GM12865 (cell line): ENCODE results near the gene NPM1.

ENCODE experiments used
- DNase-seq: peaks from one replicate; pipeline ENCODE4 v3.0.0; 2010; ENCODE audit warnings: low read depth
- H3K4me3 ChIP-seq: 2 replicates; pipeline ENCODE4 v1.5.1; 2011; ENCODE audit warnings: mild to moderate bottlenecking, low read depth, low read length, control low read depth
- TF ChIP-seq, protein P1 (sequence below): IDR thresholded peaks from 2 replicates; pipeline ENCODE4 v1.5.1; 2011; ENCODE audit warnings: low read length, control low read depth, low read depth, inconsistent platforms; ENCODE audit not compliant: insufficient read depth; ENCODE audit errors: missing control alignments

NPM1 gene

DNA sequence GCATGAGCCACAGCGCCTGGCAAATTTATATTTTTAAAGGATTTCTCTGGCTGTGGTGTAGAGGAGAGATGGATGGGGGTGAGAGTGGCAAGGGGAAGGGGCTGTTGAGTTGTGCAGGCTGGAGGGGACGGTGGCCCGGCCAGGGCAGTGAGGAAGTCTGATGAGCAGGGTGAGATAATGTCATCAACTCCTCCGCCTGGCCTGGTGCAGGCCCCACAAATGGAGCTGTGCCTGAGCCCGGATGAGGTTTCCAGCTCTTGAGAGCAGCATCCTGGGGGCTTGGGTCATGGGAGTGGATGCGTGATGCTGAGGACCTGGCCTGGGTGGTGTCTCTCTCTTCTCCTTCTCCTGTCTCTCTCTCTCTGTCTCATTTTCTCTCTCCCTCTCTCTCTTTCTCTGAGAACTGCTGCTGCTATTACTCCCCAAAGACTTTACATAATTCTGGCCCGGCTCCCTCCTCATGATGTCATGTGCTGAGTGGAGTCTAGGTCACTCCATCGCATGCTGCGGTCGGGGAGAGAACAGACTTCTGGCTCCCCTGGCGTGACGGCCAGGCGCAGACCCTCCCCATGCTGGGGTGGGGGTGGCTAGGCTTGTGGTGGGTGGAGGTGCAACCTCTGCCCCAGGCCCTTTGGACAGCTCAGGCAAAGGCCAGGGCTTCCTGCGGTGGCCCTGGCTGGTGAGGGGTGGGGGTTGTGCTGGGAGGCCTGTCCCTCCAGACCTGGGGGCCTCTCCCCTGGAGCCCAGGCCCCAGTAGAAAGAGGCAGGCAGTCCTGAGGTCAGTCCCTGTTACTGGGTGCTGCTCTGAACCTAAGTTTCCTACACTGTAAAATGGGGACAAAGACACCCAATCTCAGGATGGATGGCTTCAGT is 58.2 kb downstream of the NPM1 start:
- H3K4me3 ChIP-seq, result no peak overlapping the region
- TF ChIP-seq, protein P1, sequence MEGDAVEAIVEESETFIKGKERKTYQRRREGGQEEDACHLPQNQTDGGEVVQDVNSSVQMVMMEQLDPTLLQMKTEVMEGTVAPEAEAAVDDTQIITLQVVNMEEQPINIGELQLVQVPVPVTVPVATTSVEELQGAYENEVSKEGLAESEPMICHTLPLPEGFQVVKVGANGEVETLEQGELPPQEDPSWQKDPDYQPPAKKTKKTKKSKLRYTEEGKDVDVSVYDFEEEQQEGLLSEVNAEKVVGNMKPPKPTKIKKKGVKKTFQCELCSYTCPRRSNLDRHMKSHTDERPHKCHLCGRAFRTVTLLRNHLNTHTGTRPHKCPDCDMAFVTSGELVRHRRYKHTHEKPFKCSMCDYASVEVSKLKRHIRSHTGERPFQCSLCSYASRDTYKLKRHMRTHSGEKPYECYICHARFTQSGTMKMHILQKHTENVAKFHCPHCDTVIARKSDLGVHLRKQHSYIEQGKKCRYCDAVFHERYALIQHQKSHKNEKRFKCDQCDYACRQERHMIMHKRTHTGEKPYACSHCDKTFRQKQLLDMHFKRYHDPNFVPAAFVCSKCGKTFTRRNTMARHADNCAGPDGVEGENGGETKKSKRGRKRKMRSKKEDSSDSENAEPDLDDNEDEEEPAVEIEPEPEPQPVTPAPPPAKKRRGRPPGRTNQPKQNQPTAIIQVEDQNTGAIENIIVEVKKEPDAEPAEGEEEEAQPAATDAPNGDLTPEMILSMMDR, result no peak
- no peak for DNase-seq

DNA sequence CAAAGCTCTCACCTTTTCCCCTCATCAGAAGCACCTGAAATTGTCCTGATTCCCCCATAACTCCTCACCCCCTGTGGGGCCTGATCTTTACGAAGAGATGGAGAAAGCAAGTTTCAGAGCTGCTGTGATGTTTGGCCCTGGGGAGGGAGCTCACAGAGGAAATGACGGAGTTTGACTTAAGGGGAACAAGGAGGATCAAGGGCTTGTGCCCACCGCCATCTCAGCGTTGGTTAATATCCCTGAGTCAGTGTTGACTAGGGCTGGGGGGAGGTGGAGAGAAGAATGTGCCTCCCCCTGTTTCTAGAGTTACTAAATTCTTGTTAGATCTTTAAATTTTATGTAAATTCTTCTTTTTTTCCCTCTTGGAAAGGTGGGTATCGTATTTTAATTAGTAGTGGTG is 59.6 kb downstream of the NPM1 start:
- TF ChIP-seq, protein P1, result no peak
- H3K4me3 ChIP-seq, result no peak overlapping the region
- no peak for DNase-seq

GRCh38 chr5:171449426-171449825 is 61.8 kb downstream of the NPM1 start:
- H3K4me3 ChIP-seq, result no peak overlapping the region
- TF ChIP-seq, protein P1, result no peak
- DNase-seq, result no peak

GRCh38 chr5:171450423-171451331 is 63.0 kb downstream of the NPM1 start:
- H3K4me3 ChIP-seq, result no peak overlapping the region
- TF ChIP-seq, protein P1, result no peak
- no peak for DNase-seq

DNA sequence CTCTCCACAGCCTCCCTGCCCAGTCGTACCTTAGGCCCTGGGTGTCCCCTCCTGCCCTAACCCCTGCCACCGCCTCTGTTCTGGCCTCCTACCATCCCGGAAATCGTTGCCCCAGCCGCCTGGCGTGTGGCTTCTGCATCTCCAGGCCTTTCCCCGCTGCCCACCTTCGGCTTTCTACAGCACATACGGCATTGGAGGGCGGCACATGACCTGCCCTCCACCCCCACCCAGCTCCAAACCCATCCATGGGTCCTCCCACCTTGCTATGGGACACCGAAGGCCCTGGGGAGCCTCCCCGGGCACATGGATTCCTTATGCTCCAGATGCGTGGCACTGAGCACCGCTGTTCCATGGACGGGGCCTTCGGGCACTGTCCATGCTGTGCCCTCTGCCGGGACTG is 63.8 kb downstream of the NPM1 start:
- no peak for DNase-seq
- no peak overlapping the region for H3K4me3 ChIP-seq
- TF ChIP-seq, protein P1, result no peak

DNA sequence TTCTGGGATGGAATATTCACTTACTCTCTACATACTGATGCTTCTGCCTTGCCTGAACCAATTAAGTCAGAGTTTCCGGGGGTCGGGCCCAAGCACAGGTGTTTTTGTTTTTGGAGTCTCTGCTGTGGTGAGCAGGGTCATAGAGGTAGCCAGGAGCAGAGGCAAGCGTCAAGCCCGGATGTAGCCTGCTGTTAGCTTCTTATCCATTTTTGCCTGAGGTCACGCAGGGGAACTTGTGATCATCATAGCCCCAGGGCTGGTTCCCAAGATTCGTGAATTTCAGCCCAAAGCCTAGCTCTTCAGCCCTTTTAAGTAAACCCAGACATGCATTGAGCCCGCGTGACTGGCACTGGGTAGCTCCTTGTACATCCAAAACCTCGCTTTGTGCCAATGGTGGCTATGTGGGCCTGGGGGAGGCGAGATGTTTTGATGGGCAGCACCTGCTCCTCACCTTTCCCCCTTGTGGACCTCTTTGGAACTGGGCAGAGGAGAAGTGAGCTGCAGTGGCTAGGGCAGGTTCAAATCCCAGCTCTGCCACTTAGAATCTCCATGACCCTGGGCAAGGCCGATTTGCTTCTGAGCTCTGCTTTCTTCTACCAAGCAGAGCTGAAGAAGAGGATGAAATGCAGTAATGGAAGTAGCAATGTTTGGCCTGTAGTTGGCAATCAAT is 65.5 kb downstream of the NPM1 start:
- no peak overlapping the region for H3K4me3 ChIP-seq
- DNase-seq, result no peak
- TF ChIP-seq, protein P1, result no peak
